Omental fat pad (tissue), 4 donors: ENCODE results near the gene MOGAT2. TPM values are rescaled to one million over a fixed set of nuclear protein-coding genes. Genes with fewer than 3 reads are reported as not detected.

Experiments used
- ATAC-seq: fragments of 150-250 bp; one replicate; pipeline ENCODE4 v1.9.1; 2016; ENCODE audit warnings: mild to moderate bottlenecking, moderate library complexity; ENCODE audit not compliant: low FRiP score
- DNase-seq: peaks from one replicate; pipeline ENCODE4 v3.0.0-alpha.2; 2019; ENCODE audit warnings: low spot score
- CTCF ChIP-seq, 3 donors: fragments of 450-650 bp; IDR thresholded peaks; one replicate each; pipeline ENCODE4 v1.5.1; 2016 to 2017; ENCODE audit warnings: antibody characterized with exemption in 3 of 3, mild to moderate bottlenecking in 3 of 3, moderate library complexity in 2 of 3
- small RNA-seq: library from RNA; depleted of rRNA; stranded (forward); fragments of <200 nt; gene quantifications from one replicate; pipeline ENCODE3, GENCODE V24; 2016
- total RNA-seq, 4 donors: library from RNA; depleted of rRNA; stranded (reverse); fragments of >200 nt; gene quantifications; one replicate each; pipeline ENCODE4 v1.1.0, GENCODE V29; 2016

Gene MOGAT2
- total RNA-seq, 4 donors from 2014 or later, result not detected

GRCh38 chr11:75779960-75780359 is 62.3 kb downstream of the MOGAT2 start:
- no peak for TF ChIP-seq CTCF (IDR thresholded peaks at IDR 0.05)
- ATAC-seq (no peak), DNase-seq (no peak)

- TF ChIP-seq CTCF (IDR thresholded peaks at IDR 0.05), result no peak
- DNase-seq (no peak), ATAC-seq (no peak)
Observed at GRCh38 chr11:75780888-75781287, 63.2 kb downstream of the MOGAT2 start.

- DNase-seq, result no peak
- no peak for ATAC-seq
- no peak for TF ChIP-seq CTCF (IDR thresholded peaks at IDR 0.05)
Observed at GRCh38 chr11:75781296-75781695, 63.7 kb downstream of the MOGAT2 start.

GRCh38 chr11:75781831-75782230 is 64.2 kb downstream of the MOGAT2 start:
- DNase-seq (no peak), ATAC-seq (no peak)

More at GRCh38 chr11:75781831-75782230, 64.2 kb downstream of the MOGAT2 start:
- TF ChIP-seq CTCF (IDR thresholded peaks at IDR 0.05), result no peak

Small RNA genes lying within 50 kb of the gene (small RNA-seq; reads per million reads assigned to genes)
- not detected for gene RN7SL786P

Other genes starting within 250 kb of the MOGAT2 start
- gene GDPD5, start 191.9 kb upstream of the MOGAT2 start, total RNA-seq, result 10 to 100 TPM; 23.6 to 34.7 (median 31.7) TPM
- gene SERPINH1, start 155.6 kb upstream of the MOGAT2 start, total RNA-seq, result 100 to 1,000 TPM; 307 to 804 (median 482) TPM
- gene MAP6, start 48.8 kb upstream of the MOGAT2 start, total RNA-seq, result 1 to 10 TPM; 3.2 to 7.0 (median 4.2) TPM
- 100 to 1,000 TPM in 3 of 4 donors, 10 to 100 TPM in 1; 67.7 to 663 (median 270) TPM for gene DGAT2, start 50.9 kb downstream of the MOGAT2 start, total RNA-seq
- 10 to 100 TPM; 39.6 to 72.9 (median 61.5) TPM for gene UVRAG, start 97.4 kb downstream of the MOGAT2 start, total RNA-seq